IMR-90 (cell line): Measurements from ENCODE around the gene VKORC1L1. TPM values are rescaled to one million over a fixed set of nuclear protein-coding genes. Genes with fewer than 3 reads are reported as not detected.
"Not testable (repeated sequence)": the region's sequence is repeated elsewhere in the genome, so short reads cannot be mapped to it uniquely, and the experiment has no call there.

ENCODE experiments used
- ATAC-seq: fragments of 200-7000 bp; cut with Tn5 transposase; 2 replicates; pipeline ENCODE4 v1.9.1; 2020; ENCODE audit warnings: low read depth, mild to moderate bottlenecking, moderate library complexity
- BruUV-seq: library from RNA; stranded (reverse); fragments of 400-500 nt; replicated peaks from 2 replicates; lab custom pipeline; 2021; lab: Mats Ljungman, UMichigan
- CTCF ChIA-PET: fragments of 300-600 bp; formaldehyde crosslinking; extraction: SDS; loops from one replicate; lab custom pipeline; 2021; ENCODE audit warnings: antibody characterized with exemption; lab: Yijun Ruan, JAX
- POLR2A ChIA-PET: fragments of 300-600 bp; sonication (Branson Sonifier 250); formaldehyde crosslinking; loops from one replicate; lab custom pipeline; 2022; ENCODE audit warnings: antibody characterized with exemption; ENCODE audit not compliant: unreplicated experiment; lab: Charles Lee
- DNase-seq: peaks from one replicate; pipeline ENCODE4 v3.0.0; 2013
- H2AFZ ChIP-seq: replicated peaks from 2 replicates; pipeline ENCODE3; 2013; ENCODE audit warnings: low read length, mild to moderate bottlenecking; ENCODE audit not compliant: poor library complexity
- H2AK5ac ChIP-seq: 2 replicates; pipeline ENCODE4 v1.6.1; 2013; ENCODE audit warnings: low read depth, low read length, inconsistent platforms
- H2AK9ac ChIP-seq: replicated peaks from 2 replicates; pipeline ENCODE3; 2013; ENCODE audit warnings: mild to moderate bottlenecking, low read depth, low read length, moderate library complexity; ENCODE audit not compliant: poor library complexity
- H2BK120ac ChIP-seq: 2 replicates; pipeline ENCODE4 v1.6.1; 2013; ENCODE audit warnings: low read depth, low read length, inconsistent platforms
- H2BK15ac ChIP-seq: 3 replicates; pipeline ENCODE4 v1.6.1; 2013; ENCODE audit warnings: low read depth, low read length, inconsistent platforms
- H2BK20ac ChIP-seq: 2 replicates; pipeline ENCODE4 v1.6.1; 2013; ENCODE audit warnings: low read depth, mild to moderate bottlenecking, inconsistent platforms, low read length, moderate library complexity
- H2BK5ac ChIP-seq: 2 replicates; pipeline ENCODE4 v1.6.1; 2013; ENCODE audit warnings: mild to moderate bottlenecking, low read depth, low read length, inconsistent platforms; ENCODE audit not compliant: poor library complexity, severe bottlenecking
- H3K14ac ChIP-seq: replicated peaks from 2 replicates; pipeline ENCODE4 v1.6.1; 2013; ENCODE audit warnings: low read depth, low read length, inconsistent platforms
- H3K18ac ChIP-seq: 2 replicates; pipeline ENCODE4 v1.6.1; 2013; ENCODE audit warnings: low read depth, low read length, control low read depth
- H3K23ac ChIP-seq: 2 replicates; pipeline ENCODE4 v1.6.1; 2013; ENCODE audit warnings: low read depth, low read length, inconsistent platforms
- H3K27ac ChIP-seq: 2 replicates; pipeline ENCODE4 v1.5.1; 2013; ENCODE audit warnings: mild to moderate bottlenecking, control low read depth, low read length; ENCODE audit not compliant: insufficient read depth
- H3K27me3 ChIP-seq: 2 replicates; pipeline ENCODE4 v1.6.1; 2013; ENCODE audit warnings: low read length; ENCODE audit not compliant: control insufficient read depth, insufficient read depth
- H3K36me3 ChIP-seq: 2 replicates; pipeline ENCODE4 v1.6.1; 2013; ENCODE audit warnings: low read length, mixed read lengths; ENCODE audit not compliant: control insufficient read depth, insufficient read depth
- H3K4ac ChIP-seq: 2 replicates; pipeline ENCODE4 v1.6.1; 2013; ENCODE audit warnings: low read depth, low read length, inconsistent platforms
- H3K4me1 ChIP-seq: 2 replicates; pipeline ENCODE4 v1.6.1; 2013; ENCODE audit warnings: low read length, mixed read lengths; ENCODE audit not compliant: control insufficient read depth, insufficient read depth
- H3K4me2 ChIP-seq: 2 replicates; pipeline ENCODE4 v1.6.1; 2013; ENCODE audit warnings: low read depth, mild to moderate bottlenecking, control low read depth, low read length, moderate library complexity
- H3K4me3 ChIP-seq: 2 replicates; pipeline ENCODE4 v1.5.1; 2013; ENCODE audit warnings: low read depth, mild to moderate bottlenecking, control low read depth, low read length, moderate library complexity; ENCODE audit not compliant: insufficient read depth
- H3K56ac ChIP-seq: 2 replicates; pipeline ENCODE4 v1.6.1; 2013; ENCODE audit warnings: low read length, inconsistent platforms; ENCODE audit not compliant: insufficient read depth; ENCODE audit errors: extremely low read depth
- H3K79me1 ChIP-seq, 2 experiments: 2 replicates each; pipeline ENCODE4 v1.6.1; 2013; ENCODE audit warnings: low read length in 2 of 2, inconsistent platforms in 1 of 2, low read depth in 1 of 2
- H3K9ac ChIP-seq: 2 replicates; pipeline ENCODE4 v1.6.1; 2013; ENCODE audit warnings: low read depth, low read length, control low read depth
- H3K9me1 ChIP-seq: 2 replicates; pipeline ENCODE4 v1.6.1; 2013; ENCODE audit warnings: low read length, inconsistent platforms; ENCODE audit not compliant: insufficient read depth
- H3K9me3 ChIP-seq: 2 replicates; pipeline ENCODE4 v1.6.1; 2013; ENCODE audit warnings: low read length; ENCODE audit not compliant: control insufficient read depth, insufficient read depth
- H4K20me1 ChIP-seq: 2 replicates; pipeline ENCODE4 v1.6.1; 2013; ENCODE audit warnings: low read length, inconsistent platforms; ENCODE audit not compliant: insufficient read depth
- H4K5ac ChIP-seq: 2 replicates; pipeline ENCODE4 v1.6.1; 2013; ENCODE audit warnings: mild to moderate bottlenecking, low read depth, low read length, control low read depth
- H4K8ac ChIP-seq, 2 experiments: 2 replicates each; pipeline ENCODE4 v1.6.1; 2013; ENCODE audit warnings: low read depth in 2 of 2, low read length in 2 of 2, control low read depth in 1 of 2, inconsistent platforms in 1 of 2
- H4K91ac ChIP-seq: 2 replicates; pipeline ENCODE4 v1.6.1; 2013; ENCODE audit warnings: low read depth, low read length, inconsistent platforms; ENCODE audit not compliant: insufficient read depth
- FOS ChIP-seq: fragments of 150-350 bp; IDR thresholded peaks from 2 replicates; pipeline ENCODE4 v1.6.1; 2016; ENCODE audit warnings: low read depth, low read length
- MAFK ChIP-seq: IDR thresholded peaks from 2 replicates; pipeline ENCODE4 v1.6.1; 2012; ENCODE audit warnings: low read depth, low read length, improper control_type of control experiment
- MXI1 ChIP-seq: IDR thresholded peaks from 2 replicates; pipeline ENCODE4 v1.6.1; 2012; ENCODE audit warnings: low read depth, mild to moderate bottlenecking, low read length, moderate library complexity, borderline replicate concordance
- NFE2L2 ChIP-seq: fragments of 150-350 bp; IDR thresholded peaks from 2 replicates; pipeline ENCODE4 v1.6.1; 2016; ENCODE audit warnings: low read depth, mild to moderate bottlenecking, low read length
- RCOR1 ChIP-seq: IDR thresholded peaks from 2 replicates; pipeline ENCODE4 v1.6.1; 2012; ENCODE audit warnings: mild to moderate bottlenecking, low read length, improper control_type of control experiment; ENCODE audit not compliant: insufficient replicate concordance
- RFX5 ChIP-seq: IDR thresholded peaks from 2 replicates; pipeline ENCODE4 v1.8.0; 2012; ENCODE audit warnings: low read depth, mild to moderate bottlenecking, low read length, moderate library complexity
- WGBS, 2 experiments: methylation state at CpG; one replicate each; pipeline versions ENCODE4 v1.1.5 to v1.1.7; 2013; ENCODE audit warnings: missing lambda C conversion rate in 2 of 2; ENCODE audit not compliant: insufficient read length in 1 of 2; ENCODE audit errors: extremely low coverage in 2 of 2; 5-methylcytosine and 5-hydroxymethylcytosine counted together
- dilution Hi-C: fragments of 300-500 bp; cut with HindIII; formaldehyde crosslinking; loops from one replicate; pipeline ENCODE4 v1.14.3; 2018; ENCODE audit warnings: low sequenced_read_pairs; ENCODE audit not compliant: unreplicated experiment
- in situ Hi-C: fragments of 300-500 bp; cut with MboI; formaldehyde crosslinking; loops from 3 replicates; pipeline ENCODE4 v1.14.3; 2019; ENCODE audit warnings: low sequenced_read_pairs, inconsistent platforms, mixed read lengths
- intact Hi-C: fragments of 100-400 bp; cut with micrococcal nuclease; formaldehyde crosslinking; loops from 2 replicates; pipeline ENCODE4 v1.10.0; 2022
- polyA plus RNA-seq, 3 experiments: library from polyadenylated mRNA; depleted of rRNA; stranded (reverse); fragments of >200 nt; gene quantifications; 2 replicates each; pipeline ENCODE4 v1.2.3, GENCODE V29; 2012; ENCODE audit warnings: low replicate concordance in 1 of 3
- total RNA-seq: library from RNA; depleted of rRNA; stranded (reverse); fragments of >200 nt; gene quantifications from 2 replicates; pipeline ENCODE4 v1.2.3, GENCODE V29; 2012

The VKORC1L1 gene
- total and polyA plus RNA-seq, 2 of the 4 experiments (the other 2 are of a cell fraction): 12.5 to 14.5 TPM

DNA sequence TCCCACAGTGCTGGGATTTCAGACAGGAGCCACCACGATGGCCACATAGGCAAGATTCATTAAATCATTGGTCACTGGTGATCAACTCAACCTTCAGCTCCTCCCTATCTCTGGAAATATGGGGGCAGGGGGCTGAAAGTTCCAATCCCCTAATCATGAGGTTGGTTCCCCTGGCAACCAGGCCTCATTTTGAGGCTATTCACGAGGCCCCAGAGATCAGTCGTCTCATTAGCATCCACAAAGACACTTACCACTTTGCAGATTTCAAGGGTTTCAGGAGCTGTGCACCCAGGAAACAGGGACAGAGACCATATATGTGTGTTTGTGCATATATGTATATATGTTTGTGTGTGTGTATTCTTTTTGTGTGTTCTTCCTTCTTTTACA lies 116.8 kb downstream of the VKORC1L1 start:
- H3K18ac ChIP-seq: no peak overlapping the region
- TF ChIP-seq NFE2L2 (no peak), MAFK (no peak), FOS (no peak), MXI1 (no peak), RFX5 (no peak), RCOR1 (no peak)
- ChIA-PET CTCF (no interaction called here), POLR2A (no interaction called here)
- no peak overlapping the region for H3K56ac ChIP-seq
- H3K4me2 ChIP-seq: no peak overlapping the region
- H3K9ac ChIP-seq: no peak overlapping the region
- H3K9me3 ChIP-seq: no peaks in the 10 kb centered on the region
- dilution Hi-C loops (no loop called here), intact Hi-C loops (no loop called here), in situ Hi-C loops (no loop called here)
- no peak for ATAC-seq
- no peaks in the 10 kb centered on the region for H3K36me3 ChIP-seq
- no TSS peak for BruUV-seq
- H3K27ac ChIP-seq: no peak overlapping the region
- no peak overlapping the region for H2BK120ac ChIP-seq
- H2BK20ac ChIP-seq: no peak overlapping the region
- no peak overlapping the region for H3K14ac ChIP-seq
- no peak overlapping the region for H2AK5ac ChIP-seq
- no peak overlapping the region for H2AK9ac ChIP-seq
- H3K9me1 ChIP-seq: no peaks in the 10 kb centered on the region
- no peak for DNase-seq
- no peaks in the 10 kb centered on the region for H3K4me1 ChIP-seq
- no peaks in the 10 kb centered on the region for H3K27me3 ChIP-seq
- H2BK5ac ChIP-seq: no peak overlapping the region
- no peak overlapping the region for H4K5ac ChIP-seq
- H4K8ac ChIP-seq: no peak overlapping the region
- no peaks in the 10 kb centered on the region for H4K20me1 ChIP-seq
- no peak overlapping the region for H3K23ac ChIP-seq
- H3K79me1 ChIP-seq: no peaks in the 10 kb centered on the region
- H4K91ac ChIP-seq: no peak overlapping the region
- H3K4ac ChIP-seq: no peak overlapping the region
- no CpG with 5 or more reads among the region's 3 CpGs for WGBS, 2 experiments
- H2BK15ac ChIP-seq: no peak overlapping the region
- no peak overlapping the region for H2AFZ ChIP-seq
- H3K4me3 ChIP-seq: no peak overlapping the region

DNA sequence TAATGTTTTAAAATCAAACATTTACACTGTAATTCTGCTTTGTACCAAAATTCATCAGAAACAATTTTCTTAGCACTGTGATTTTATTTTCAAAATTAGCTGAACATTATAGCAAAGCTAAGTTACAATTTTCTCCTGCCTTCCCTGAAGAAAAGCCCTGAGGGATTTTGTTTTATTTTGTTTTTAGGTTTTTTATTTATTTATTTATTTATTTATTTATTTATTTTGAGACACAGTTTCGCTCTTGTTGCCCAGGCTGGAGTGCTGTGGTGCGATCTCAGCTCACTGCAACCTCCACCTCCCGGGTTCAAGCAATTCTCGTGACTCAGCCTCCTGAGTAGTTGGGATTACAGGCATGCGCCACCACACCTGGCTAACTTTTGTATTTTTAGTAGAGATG lies 119.0 kb downstream of the VKORC1L1 start:
- not testable (repeated sequence) for H3K9me3 ChIP-seq

More for the DNA sequence above, 119.0 kb downstream of the VKORC1L1 start:
- H4K8ac ChIP-seq, H3K27ac ChIP-seq, H2BK15ac ChIP-seq, in situ Hi-C loops, H3K9me1 ChIP-seq, BruUV-seq, H3K56ac ChIP-seq, H2AK5ac ChIP-seq, ATAC-seq, H3K4me2 ChIP-seq, H3K4me3 ChIP-seq, H3K23ac ChIP-seq, H3K4ac ChIP-seq, H3K9ac ChIP-seq, H3K18ac ChIP-seq, intact Hi-C loops, H4K5ac ChIP-seq, H2BK20ac ChIP-seq, H3K14ac ChIP-seq, H4K20me1 ChIP-seq, H3K36me3 ChIP-seq, H2AK9ac ChIP-seq, CTCF ChIA-PET, dilution Hi-C loops, H2BK120ac ChIP-seq, H2AFZ ChIP-seq, H3K4me1 ChIP-seq, H2BK5ac ChIP-seq, DNase-seq, H3K27me3 ChIP-seq, H3K79me1 ChIP-seq, H4K91ac ChIP-seq: not testable (repeated sequence)
- POLR2A ChIA-PET: interaction anchor here (0.6 kb wide), 1 partner anchor 31 kb away, joined by 3 read pairs; no protein-coding TSS in a partner anchor
- no CpG with 5 or more reads among the region's 5 CpGs for WGBS, 2 experiments
